Activated CD4-positive, alpha-beta T cell treated with anti-CD3 and anti-CD28 coated beads, Interleukin-2, amount 10 ng/mL, durations not matched to agents 24 days and 14 days (primary cell): ENCODE results near the gene MALRD1. TPM values are rescaled to one million over a fixed set of nuclear protein-coding genes. Genes with fewer than 3 reads are reported as not detected.

Experiments
- DNase-seq: peaks from one replicate; pipeline ENCODE4 v3.0.0; 2022
- H3K27ac Mint-ChIP-seq: one replicate; pipeline ENCODE4 v1.8.0; 2022; ENCODE audit warnings: mild to moderate bottlenecking, mixed read lengths
- H3K27me3 Mint-ChIP-seq: one replicate; pipeline ENCODE4 v1.8.0; 2022; ENCODE audit warnings: mixed read lengths
- H3K36me3 Mint-ChIP-seq: one replicate; pipeline ENCODE4 v1.8.0; 2022; ENCODE audit warnings: low read depth, mild to moderate bottlenecking, mixed read lengths
- H3K4me1 Mint-ChIP-seq: one replicate; pipeline ENCODE4 v1.8.0; 2021; ENCODE audit warnings: mixed read lengths
- H3K4me3 Mint-ChIP-seq: one replicate; pipeline ENCODE4 v1.8.0; 2022; ENCODE audit warnings: mild to moderate bottlenecking, moderate library complexity, mixed read lengths
- H3K9me3 Mint-ChIP-seq: one replicate; pipeline ENCODE4 v1.8.0; 2021; ENCODE audit warnings: mixed read lengths
- intact Hi-C: fragments of 100-400 bp; cut with micrococcal nuclease; formaldehyde crosslinking; loops from one replicate; pipeline ENCODE4 v1.15.1; 2023
- total RNA-seq: library from RNA; stranded (reverse); gene quantifications from 2 replicates; pipeline ENCODE4 v1.2.3, GENCODE V29; 2022

The MALRD1 gene
- total RNA-seq, 1 donor from 2014 or later: not detected

- no peaks in the 10 kb centered on the region for H3K36me3 Mint-ChIP-seq
- intact Hi-C loops: no loop called here
Observed at GRCh38 chr10:19209319-19209718, 160.7 kb downstream of the MALRD1 start.

GRCh38 chr10:19212590-19212989 lies 164.0 kb downstream of the MALRD1 start:
- H3K4me1 Mint-ChIP-seq: no peaks in the 10 kb centered on the region
- intact Hi-C loops: no loop called here
- H3K27ac Mint-ChIP-seq: no peak overlapping the region
- no peaks in the 10 kb centered on the region for H3K27me3 Mint-ChIP-seq
- no peak overlapping the region for H3K4me3 Mint-ChIP-seq
- DNase-seq: no peak
- no peaks in the 10 kb centered on the region for H3K36me3 Mint-ChIP-seq
- peaks cover 14% of the 10 kb centered on the region for H3K9me3 Mint-ChIP-seq

More at GRCh38 chr10:19209319-19209718, 160.7 kb downstream of the MALRD1 start:
- no peak for DNase-seq
- peaks cover 10% of the 10 kb centered on the region for H3K9me3 Mint-ChIP-seq
- H3K27ac Mint-ChIP-seq: no peak overlapping the region
- no peak overlapping the region for H3K4me3 Mint-ChIP-seq
- H3K27me3 Mint-ChIP-seq: no peaks in the 10 kb centered on the region
- no peaks in the 10 kb centered on the region for H3K4me1 Mint-ChIP-seq

DNA sequence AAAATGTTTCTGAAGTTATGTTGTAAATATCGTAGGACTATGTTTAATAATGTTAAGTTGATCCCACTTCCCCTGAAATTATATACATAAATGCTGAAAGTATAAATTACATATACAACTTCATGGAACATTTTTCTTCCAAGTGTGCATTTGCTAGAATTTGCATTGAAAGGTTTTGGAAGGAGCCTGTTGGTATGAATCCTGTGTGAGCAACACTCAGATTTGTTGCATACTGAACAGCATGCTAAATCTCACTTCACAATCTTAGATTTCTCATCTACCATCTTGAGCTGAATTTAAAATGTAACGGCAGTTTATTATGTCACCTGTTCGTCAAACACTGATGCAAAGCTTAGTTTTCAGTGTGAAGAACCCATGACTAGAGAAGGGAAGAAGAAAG lies 172.6 kb downstream of the MALRD1 start:
- peaks cover 10% of the 10 kb centered on the region for H3K9me3 Mint-ChIP-seq
- H3K36me3 Mint-ChIP-seq: no peaks in the 10 kb centered on the region
- H3K27ac Mint-ChIP-seq: no peak overlapping the region
- no peak for DNase-seq
- no peaks in the 10 kb centered on the region for H3K27me3 Mint-ChIP-seq
- no peak overlapping the region for H3K4me3 Mint-ChIP-seq
- H3K4me1 Mint-ChIP-seq: no peaks in the 10 kb centered on the region
- intact Hi-C loops: no loop called here

- Mint-ChIP-seq H3K36me3 (no peaks in the 10 kb centered on the region), H3K9me3 (peaks cover 3% of the 10 kb centered on the region), H3K4me1 (no peaks in the 10 kb centered on the region), H3K27me3 (no peaks in the 10 kb centered on the region), H3K27ac (no peak overlapping the region), H3K4me3 (no peak overlapping the region)
- intact Hi-C loops: no loop called here
- no peak for DNase-seq
Observed at GRCh38 chr10:19226025-19226424, 177.4 kb downstream of the MALRD1 start.

- no peaks in the 10 kb centered on the region for H3K4me1 Mint-ChIP-seq
- DNase-seq: no peak
- H3K27me3 Mint-ChIP-seq: no peaks in the 10 kb centered on the region
- no peak overlapping the region for H3K4me3 Mint-ChIP-seq
- intact Hi-C loops: no loop called here
- H3K9me3 Mint-ChIP-seq: no peaks in the 10 kb centered on the region
- H3K27ac Mint-ChIP-seq: no peak overlapping the region
- no peaks in the 10 kb centered on the region for H3K36me3 Mint-ChIP-seq
Observed at GRCh38 chr10:19231034-19231433, 182.4 kb downstream of the MALRD1 start.

DNA sequence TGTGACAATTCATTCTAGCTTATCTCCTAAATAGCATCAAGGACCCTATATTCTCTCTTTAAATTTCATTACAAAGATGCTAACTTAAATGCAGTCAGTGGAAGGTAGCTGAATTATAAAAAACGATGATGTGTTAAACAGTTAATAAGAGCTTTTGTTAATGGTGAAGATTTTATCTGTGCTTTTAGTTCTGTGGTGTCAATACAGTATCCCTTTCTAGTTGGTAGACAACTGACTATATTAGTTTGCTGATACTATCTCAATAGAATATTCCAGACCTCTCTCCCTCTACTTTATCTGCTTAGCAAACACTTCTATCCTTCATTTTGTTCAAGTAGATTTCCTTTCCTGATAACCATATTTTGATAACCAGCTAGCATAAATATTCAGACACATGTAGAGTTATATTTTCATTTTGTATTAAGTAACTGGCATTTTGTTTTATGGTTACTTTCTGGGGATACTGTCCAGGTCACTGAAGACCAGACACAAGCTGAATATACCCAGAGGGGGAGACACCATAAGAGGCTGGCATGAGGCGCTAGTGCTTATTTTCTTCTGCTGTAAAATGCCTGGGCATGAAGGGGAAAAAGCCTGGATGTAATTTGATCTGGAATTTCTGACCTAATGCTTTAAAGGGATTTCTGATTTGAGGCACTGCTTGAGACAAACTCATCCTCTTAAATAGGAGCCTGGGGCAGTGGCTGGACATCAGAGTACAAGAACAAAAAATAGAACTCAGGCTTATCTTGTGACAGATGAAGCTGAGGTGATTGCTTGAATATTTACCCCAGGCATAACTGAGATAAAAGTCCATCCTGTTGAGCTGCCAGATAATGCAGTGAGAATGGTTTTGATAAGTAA lies 197.5 kb downstream of the MALRD1 start:
- DNase-seq: no peak
- Mint-ChIP-seq H3K27ac (no peak overlapping the region), H3K4me1 (no peaks in the 10 kb centered on the region), H3K4me3 (no peak overlapping the region), H3K9me3 (no peaks in the 10 kb centered on the region), H3K27me3 (no peaks in the 10 kb centered on the region), H3K36me3 (no peaks in the 10 kb centered on the region)
- intact Hi-C loops: no loop called here

DNA sequence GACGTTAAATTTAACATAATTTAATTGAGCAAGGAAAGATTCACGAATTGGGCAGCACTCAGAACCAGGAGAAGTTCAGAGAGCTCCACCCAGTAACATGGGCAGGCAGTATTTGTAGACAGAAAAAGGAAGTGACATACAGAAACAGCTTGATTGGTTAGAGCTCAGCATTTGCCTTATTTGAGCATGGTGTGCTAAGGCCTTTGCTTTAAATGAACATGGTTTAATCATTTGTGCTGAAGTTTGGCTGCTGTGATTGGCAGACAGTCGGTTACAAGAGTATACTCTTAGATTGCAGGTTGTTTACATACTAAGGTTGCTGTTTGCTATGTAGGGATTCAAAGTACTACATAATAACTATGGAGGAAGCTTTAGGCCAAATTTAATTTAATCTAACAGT lies 199.2 kb downstream of the MALRD1 start:
- no peaks in the 10 kb centered on the region for H3K4me1 Mint-ChIP-seq
- no peaks in the 10 kb centered on the region for H3K27me3 Mint-ChIP-seq
- no peak overlapping the region for H3K27ac Mint-ChIP-seq
- no peaks in the 10 kb centered on the region for H3K36me3 Mint-ChIP-seq
- no peaks in the 10 kb centered on the region for H3K9me3 Mint-ChIP-seq
- no peak overlapping the region for H3K4me3 Mint-ChIP-seq
- intact Hi-C loops: no loop called here
- no peak for DNase-seq

DNA sequence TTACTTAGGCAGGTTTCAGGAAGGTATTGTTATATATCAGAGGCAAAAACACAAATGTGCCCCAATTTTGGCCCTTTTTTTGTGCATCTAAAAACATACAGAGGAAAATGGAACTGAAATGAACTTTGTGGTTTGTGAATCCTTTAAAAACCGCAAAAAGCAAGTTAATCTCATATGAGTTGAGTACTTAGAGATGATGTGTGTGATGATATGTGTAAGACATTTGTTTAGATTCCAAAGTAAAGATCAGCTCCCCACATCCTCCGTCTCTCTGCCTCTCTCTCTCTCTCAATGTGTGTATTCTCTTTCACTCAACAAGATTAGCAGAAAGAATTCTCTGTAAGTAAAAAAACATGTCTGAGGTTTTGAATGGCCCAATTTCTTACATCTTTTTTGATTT lies 201.9 kb downstream of the MALRD1 start:
- Mint-ChIP-seq H3K36me3 (no peaks in the 10 kb centered on the region), H3K9me3 (no peaks in the 10 kb centered on the region), H3K27ac (no peak overlapping the region), H3K27me3 (no peaks in the 10 kb centered on the region), H3K4me1 (no peaks in the 10 kb centered on the region), H3K4me3 (no peak overlapping the region)
- no peak for DNase-seq
- intact Hi-C loops: no loop called here

DNA sequence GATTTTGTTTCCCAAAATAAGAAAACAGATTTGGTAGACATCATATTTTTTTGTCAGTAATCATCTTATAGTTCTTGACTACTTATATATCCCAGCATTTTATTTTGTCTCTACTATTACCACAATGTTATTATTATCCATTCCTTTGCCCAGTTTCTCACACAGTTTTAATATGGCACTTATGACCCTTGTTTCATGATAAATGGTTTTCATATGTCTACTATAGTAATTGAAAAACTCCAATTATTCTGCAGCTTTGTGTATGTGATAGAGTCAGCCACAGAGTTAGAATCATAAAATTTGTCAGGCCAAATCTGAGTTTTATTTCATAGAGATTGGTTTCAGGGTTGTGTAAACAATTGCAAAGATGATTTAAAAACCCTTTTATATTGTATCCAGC lies 203.9 kb downstream of the MALRD1 start:
- no peaks in the 10 kb centered on the region for H3K27me3 Mint-ChIP-seq
- no peaks in the 10 kb centered on the region for H3K36me3 Mint-ChIP-seq
- no peak overlapping the region for H3K27ac Mint-ChIP-seq
- intact Hi-C loops: no loop called here
- no peak overlapping the region for H3K4me3 Mint-ChIP-seq
- H3K9me3 Mint-ChIP-seq: no peaks in the 10 kb centered on the region
- no peak for DNase-seq
- no peaks in the 10 kb centered on the region for H3K4me1 Mint-ChIP-seq

- Mint-ChIP-seq H3K27me3 (no peaks in the 10 kb centered on the region), H3K4me3 (no peak overlapping the region), H3K4me1 (no peaks in the 10 kb centered on the region), H3K9me3 (peaks cover 4% of the 10 kb centered on the region), H3K36me3 (no peaks in the 10 kb centered on the region), H3K27ac (no peak overlapping the region)
- intact Hi-C loops: no loop called here
- DNase-seq: no peak
Observed at GRCh38 chr10:19256331-19256730, 207.7 kb downstream of the MALRD1 start.

DNA sequence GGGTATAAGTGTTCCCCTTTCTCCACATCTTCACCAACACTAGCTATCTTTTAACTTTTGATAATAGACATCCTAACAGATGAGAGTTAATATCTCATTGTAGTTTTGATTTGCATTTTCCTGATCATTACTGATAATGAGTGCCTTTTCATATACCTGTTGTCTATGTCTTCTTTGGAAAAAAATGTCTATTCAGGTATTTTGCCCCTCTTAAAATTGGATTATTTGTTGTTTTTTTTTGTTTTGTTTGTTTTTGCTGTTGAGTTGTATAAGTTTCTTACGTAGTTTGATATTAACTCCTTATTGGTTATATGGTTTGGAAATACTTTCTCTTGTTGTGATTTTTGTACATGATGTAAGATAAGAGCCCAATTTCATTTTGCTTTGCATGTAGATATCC lies 214.7 kb downstream of the MALRD1 start:
- peaks cover 14% of the 10 kb centered on the region for H3K9me3 Mint-ChIP-seq
- H3K27me3 Mint-ChIP-seq: no peaks in the 10 kb centered on the region
- H3K4me3 Mint-ChIP-seq: no peak overlapping the region
- H3K36me3 Mint-ChIP-seq: no peaks in the 10 kb centered on the region
- H3K4me1 Mint-ChIP-seq: no peaks in the 10 kb centered on the region
- intact Hi-C loops: no loop called here
- no peak overlapping the region for H3K27ac Mint-ChIP-seq
- DNase-seq: no peak

GRCh38 chr10:19283285-19283684 lies 234.7 kb downstream of the MALRD1 start:
- intact Hi-C loops: no loop called here
- H3K9me3 Mint-ChIP-seq: peaks cover 12% of the 10 kb centered on the region
- H3K4me3 Mint-ChIP-seq: no peak overlapping the region
- no peaks in the 10 kb centered on the region for H3K36me3 Mint-ChIP-seq
- no peak for DNase-seq
- H3K4me1 Mint-ChIP-seq: no peaks in the 10 kb centered on the region
- no peaks in the 10 kb centered on the region for H3K27me3 Mint-ChIP-seq
- no peak overlapping the region for H3K27ac Mint-ChIP-seq

DNA sequence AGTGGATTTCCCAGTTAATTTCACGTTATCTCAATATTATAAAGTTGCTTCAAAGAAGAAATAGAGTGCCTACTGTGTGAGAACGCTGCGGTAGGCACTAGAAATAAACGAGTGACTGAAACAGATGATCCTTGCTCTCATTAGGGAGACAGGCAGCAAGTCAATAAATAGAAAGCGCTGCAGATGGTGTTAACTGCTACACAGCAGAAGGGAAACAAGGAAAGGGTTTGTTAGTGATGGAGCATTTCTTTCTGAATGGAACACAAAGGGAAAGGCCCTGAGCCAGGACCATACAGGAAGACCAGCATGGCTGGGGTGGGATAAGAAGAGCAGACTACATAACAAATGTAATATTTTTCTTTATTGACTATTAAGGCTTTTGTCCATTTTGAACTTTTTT lies 235.2 kb downstream of the MALRD1 start:
- Mint-ChIP-seq H3K27me3 (no peaks in the 10 kb centered on the region), H3K9me3 (peaks cover 8% of the 10 kb centered on the region), H3K4me1 (no peaks in the 10 kb centered on the region), H3K36me3 (no peaks in the 10 kb centered on the region), H3K27ac (no peak overlapping the region), H3K4me3 (no peak overlapping the region)
- DNase-seq: no peak
- intact Hi-C loops: no loop called here

- H3K36me3 Mint-ChIP-seq: no peaks in the 10 kb centered on the region
- no peaks in the 10 kb centered on the region for H3K4me1 Mint-ChIP-seq
- H3K9me3 Mint-ChIP-seq: peaks cover 3% of the 10 kb centered on the region
- intact Hi-C loops: no loop called here
- DNase-seq: no peak
- no peak overlapping the region for H3K27ac Mint-ChIP-seq
- no peak overlapping the region for H3K4me3 Mint-ChIP-seq
- no peaks in the 10 kb centered on the region for H3K27me3 Mint-ChIP-seq
Observed at GRCh38 chr10:19290770-19291169, 242.2 kb downstream of the MALRD1 start.

- intact Hi-C loops: no loop called here
- Mint-ChIP-seq H3K4me1 (no peaks in the 10 kb centered on the region), H3K27me3 (no peaks in the 10 kb centered on the region), H3K4me3 (no peak overlapping the region), H3K27ac (no peak overlapping the region), H3K36me3 (no peaks in the 10 kb centered on the region), H3K9me3 (no peaks in the 10 kb centered on the region)
- DNase-seq: no peak
Observed at GRCh38 chr10:19294233-19294632, 245.6 kb downstream of the MALRD1 start.
